Osteocyte (in vitro differentiated cells): ENCODE measurements around the gene LIN7B. TPM values are rescaled to one million over a fixed set of nuclear protein-coding genes. Genes with fewer than 3 reads are reported as not detected.
A peak's percentile ranks its signal among the peaks of the same experiment; 100 is the strongest.

Experiments
- DNase-seq: peaks from one replicate; pipeline ENCODE4 v3.0.0; 2021; ENCODE audit warnings: mixed read lengths; ENCODE audit not compliant: unreplicated experiment; ENCODE audit errors: extremely low spot score
- H3K27ac Mint-ChIP-seq: one replicate; pipeline ENCODE4 v1.8.0; 2021; ENCODE audit warnings: mild to moderate bottlenecking, mixed read lengths; ENCODE audit not compliant: unreplicated experiment
- H3K27me3 Mint-ChIP-seq: one replicate; pipeline ENCODE4 v1.8.0; 2021; ENCODE audit warnings: mixed read lengths; ENCODE audit not compliant: unreplicated experiment
- H3K36me3 Mint-ChIP-seq: one replicate; pipeline ENCODE4 v1.8.0; 2021; ENCODE audit warnings: mixed read lengths; ENCODE audit not compliant: unreplicated experiment
- H3K4me1 Mint-ChIP-seq: one replicate; pipeline ENCODE4 v1.8.0; 2021; ENCODE audit warnings: mixed read lengths; ENCODE audit not compliant: unreplicated experiment
- H3K4me3 Mint-ChIP-seq: one replicate; pipeline ENCODE4 v1.8.0; 2021; ENCODE audit warnings: mild to moderate bottlenecking, moderate library complexity, mixed read lengths; ENCODE audit not compliant: unreplicated experiment
- H3K9me3 Mint-ChIP-seq: one replicate; pipeline ENCODE4 v1.8.0; 2021; ENCODE audit warnings: mixed read lengths; ENCODE audit not compliant: unreplicated experiment
- total RNA-seq: library from RNA; stranded (reverse); gene quantifications from 2 replicates; pipeline ENCODE4 v1.2.1, GENCODE V29; 2021
- TF ChIP-seq, protein P1 (sequence below): fragments of 200-600 bp; sonication (generic); IDR thresholded peaks from 2 replicates; pipeline ENCODE4 v1.5.0; 2021; ENCODE audit warnings: antibody characterized with exemption, mild to moderate bottlenecking, moderate library complexity

The LIN7B gene
- total RNA-seq, 1 donor from 2014 or later: 9.9 TPM

GRCh38 chr19:49149652-49150105 lies 35.5 kb downstream of the LIN7B start:
- peak overlapping the region; percentile 86 for H3K27ac Mint-ChIP-seq
- peak; percentile 92 for DNase-seq
- no peaks in the 10 kb centered on the region for H3K27me3 Mint-ChIP-seq
- TF ChIP-seq, protein P1, sequence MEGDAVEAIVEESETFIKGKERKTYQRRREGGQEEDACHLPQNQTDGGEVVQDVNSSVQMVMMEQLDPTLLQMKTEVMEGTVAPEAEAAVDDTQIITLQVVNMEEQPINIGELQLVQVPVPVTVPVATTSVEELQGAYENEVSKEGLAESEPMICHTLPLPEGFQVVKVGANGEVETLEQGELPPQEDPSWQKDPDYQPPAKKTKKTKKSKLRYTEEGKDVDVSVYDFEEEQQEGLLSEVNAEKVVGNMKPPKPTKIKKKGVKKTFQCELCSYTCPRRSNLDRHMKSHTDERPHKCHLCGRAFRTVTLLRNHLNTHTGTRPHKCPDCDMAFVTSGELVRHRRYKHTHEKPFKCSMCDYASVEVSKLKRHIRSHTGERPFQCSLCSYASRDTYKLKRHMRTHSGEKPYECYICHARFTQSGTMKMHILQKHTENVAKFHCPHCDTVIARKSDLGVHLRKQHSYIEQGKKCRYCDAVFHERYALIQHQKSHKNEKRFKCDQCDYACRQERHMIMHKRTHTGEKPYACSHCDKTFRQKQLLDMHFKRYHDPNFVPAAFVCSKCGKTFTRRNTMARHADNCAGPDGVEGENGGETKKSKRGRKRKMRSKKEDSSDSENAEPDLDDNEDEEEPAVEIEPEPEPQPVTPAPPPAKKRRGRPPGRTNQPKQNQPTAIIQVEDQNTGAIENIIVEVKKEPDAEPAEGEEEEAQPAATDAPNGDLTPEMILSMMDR: no peak
- H3K36me3 Mint-ChIP-seq: no peaks in the 10 kb centered on the region
- peaks cover 22% of the 10 kb centered on the region for H3K4me1 Mint-ChIP-seq
- H3K4me3 Mint-ChIP-seq: peak overlapping the region; percentile 93
- peaks cover 2% of the 10 kb centered on the region for H3K9me3 Mint-ChIP-seq

DNA sequence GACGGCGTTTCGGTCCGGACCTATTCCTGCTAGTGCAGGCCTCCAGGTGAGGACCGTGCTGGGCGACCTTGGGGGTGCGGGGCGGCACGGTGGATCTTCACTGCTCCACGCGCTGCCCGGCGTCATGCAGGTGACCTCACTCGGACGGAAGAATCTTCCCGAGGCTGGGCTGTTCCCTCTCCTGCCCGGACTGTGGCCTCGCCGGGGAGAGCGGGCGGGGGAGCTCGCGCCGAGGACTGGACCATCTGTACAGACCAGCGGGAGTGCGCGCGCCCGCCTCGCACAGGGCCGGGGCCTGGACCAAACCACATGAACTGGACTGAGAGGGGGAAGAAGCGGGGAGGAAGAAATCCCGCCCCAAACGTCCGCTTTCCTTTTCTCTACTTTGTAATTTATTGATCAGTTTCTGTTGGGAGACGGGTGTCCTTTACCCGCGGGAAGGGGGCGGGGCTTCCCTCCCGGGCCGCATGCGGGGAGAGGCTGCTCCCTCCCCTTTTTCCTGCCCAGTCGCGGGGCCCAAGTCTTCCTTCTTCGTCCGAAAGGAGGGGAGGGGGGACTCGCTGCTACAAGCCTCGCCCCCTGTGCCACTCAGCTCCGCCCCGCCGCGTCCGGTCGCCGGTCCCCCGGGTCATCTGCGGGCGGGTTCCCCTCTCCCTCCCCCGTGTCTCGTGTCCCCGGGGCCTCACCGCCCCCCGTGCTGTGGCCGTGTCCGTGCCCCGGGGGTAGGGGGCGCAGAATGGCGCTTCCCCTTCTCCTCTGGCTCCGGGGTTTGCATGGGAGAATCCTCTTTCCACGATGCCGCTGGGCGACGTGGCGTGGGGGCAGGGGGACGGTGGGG lies 36.2 kb downstream of the LIN7B start:
- Mint-ChIP-seq H3K4me3 (peak overlapping the region; percentile 93), H3K36me3 (no peaks in the 10 kb centered on the region), H3K27me3 (no peaks in the 10 kb centered on the region), H3K4me1 (peaks cover 22% of the 10 kb centered on the region), H3K9me3 (peaks cover 3% of the 10 kb centered on the region), H3K27ac (peak overlapping the region; percentile 86)
- DNase-seq: peak; percentile 94
- TF ChIP-seq, protein P1: no peak

- H3K9me3 Mint-ChIP-seq: peaks cover 3% of the 10 kb centered on the region
- H3K4me3 Mint-ChIP-seq: peak overlapping the region; percentile 93
- peaks cover 2% of the 10 kb centered on the region for H3K27me3 Mint-ChIP-seq
- no peaks in the 10 kb centered on the region for H3K36me3 Mint-ChIP-seq
- DNase-seq: no peak
- TF ChIP-seq, protein P1: no peak
- peaks cover 18% of the 10 kb centered on the region for H3K4me1 Mint-ChIP-seq
- no peak overlapping the region for H3K27ac Mint-ChIP-seq
These were observed 36.7 kb downstream of the LIN7B start for GRCh38 chr19:49150944-49151243.

GRCh38 chr19:49151267-49152118 lies 37.3 kb downstream of the LIN7B start:
- Mint-ChIP-seq H3K4me1 (peaks cover 14% of the 10 kb centered on the region), H3K27ac (peak overlapping the region; percentile 76), H3K36me3 (no peaks in the 10 kb centered on the region), H3K27me3 (peaks cover 2% of the 10 kb centered on the region), H3K9me3 (peaks cover 3% of the 10 kb centered on the region), H3K4me3 (peak overlapping the region; percentile 93)
- TF ChIP-seq, protein P1: no peak
- no peak for DNase-seq

GRCh38 chr19:49152119-49152550 lies 38.0 kb downstream of the LIN7B start:
- Mint-ChIP-seq H3K27ac (no peak overlapping the region), H3K4me1 (peaks cover 14% of the 10 kb centered on the region), H3K4me3 (peak overlapping the region; percentile 29), H3K27me3 (peaks cover 2% of the 10 kb centered on the region), H3K36me3 (no peaks in the 10 kb centered on the region), H3K9me3 (peaks cover 3% of the 10 kb centered on the region)
- TF ChIP-seq, protein P1: no peak
- DNase-seq: no peak
